Type B pancreatic cell (in vitro differentiated cells): ENCODE measurements around the gene GDPD5. TPM values are rescaled to one million over a fixed set of nuclear protein-coding genes. Genes with fewer than 3 reads are reported as not detected.

Source experiments
- DNase-seq: peaks from one replicate; pipeline ENCODE4 v3.0.0; 2021; ENCODE audit warnings: mixed read lengths; ENCODE audit not compliant: unreplicated experiment; ENCODE audit errors: extremely low spot score
- H3K27ac Mint-ChIP-seq: 2 replicates; pipeline ENCODE4 v1.8.0; 2021; ENCODE audit warnings: mild to moderate bottlenecking, mixed read lengths
- H3K27me3 Mint-ChIP-seq: 2 replicates; pipeline ENCODE4 v1.8.0; 2021; ENCODE audit warnings: mixed read lengths
- H3K36me3 Mint-ChIP-seq: 2 replicates; pipeline ENCODE4 v1.8.0; 2021; ENCODE audit warnings: mixed read lengths
- H3K4me1 Mint-ChIP-seq: one replicate; pipeline ENCODE4 v1.8.0; 2021; ENCODE audit warnings: mixed read lengths; ENCODE audit not compliant: unreplicated experiment
- H3K4me3 Mint-ChIP-seq: 2 replicates; pipeline ENCODE4 v1.8.0; 2021; ENCODE audit warnings: mild to moderate bottlenecking, mixed read lengths
- H3K9me3 Mint-ChIP-seq: 2 replicates; pipeline ENCODE4 v1.8.0; 2021; ENCODE audit warnings: mixed read lengths
- CTCF ChIP-seq: fragments of 200-600 bp; sonication (generic); conservative IDR thresholded peaks from 2 replicates; pipeline ENCODE4 v1.5.0; 2021; ENCODE audit warnings: antibody characterized with exemption, mild to moderate bottlenecking
- total RNA-seq: library from RNA; stranded (reverse); gene quantifications from 2 replicates; pipeline ENCODE4 v1.2.1, GENCODE V29; 2021; ENCODE audit warnings: low replicate concordance

GDPD5 gene
- total RNA-seq, 1 donor from 2014 or later: 11.3 TPM

- H3K36me3 Mint-ChIP-seq: peaks cover 7% of the 10 kb centered on the region
- peaks cover 7% of the 10 kb centered on the region for H3K9me3 Mint-ChIP-seq
- H3K27ac Mint-ChIP-seq: peak overlapping the region; percentile 77
- peaks cover 63% of the 10 kb centered on the region for H3K27me3 Mint-ChIP-seq
- DNase-seq: no peak
- H3K4me3 Mint-ChIP-seq: peak overlapping the region; percentile 88
- H3K4me1 Mint-ChIP-seq: peaks cover 6% of the 10 kb centered on the region
- TF ChIP-seq CTCF: no peak
These were observed 94.8 kb downstream of the GDPD5 start for GRCh38 chr11:75430714-75431532.

GRCh38 chr11:75429902-75430713, 95.6 kb downstream of the GDPD5 start:
- peaks cover 7% of the 10 kb centered on the region for H3K36me3 Mint-ChIP-seq
- peaks cover 6% of the 10 kb centered on the region for H3K4me1 Mint-ChIP-seq
- H3K9me3 Mint-ChIP-seq: peaks cover 7% of the 10 kb centered on the region
- H3K4me3 Mint-ChIP-seq: peak overlapping the region; percentile 88
- peak overlapping the region; percentile 77 for H3K27ac Mint-ChIP-seq
- peak; percentile 84 for DNase-seq
- peak; percentile 33 for TF ChIP-seq CTCF
- H3K27me3 Mint-ChIP-seq: peaks cover 63% of the 10 kb centered on the region

- H3K4me1 Mint-ChIP-seq: peaks cover 10% of the 10 kb centered on the region
- H3K36me3 Mint-ChIP-seq: peaks cover 10% of the 10 kb centered on the region
- H3K27ac Mint-ChIP-seq: peak overlapping the region; percentile 65
- H3K4me3 Mint-ChIP-seq: peak overlapping the region; percentile 80
- no peak for DNase-seq
- peaks cover 7% of the 10 kb centered on the region for H3K9me3 Mint-ChIP-seq
- TF ChIP-seq CTCF: no peak
- peaks cover 60% of the 10 kb centered on the region for H3K27me3 Mint-ChIP-seq
These were observed 96.2 kb downstream of the GDPD5 start for GRCh38 chr11:75429641-75429901.

- TF ChIP-seq CTCF: no peak
- Mint-ChIP-seq H3K27ac (peak overlapping the region; percentile 65), H3K36me3 (peaks cover 14% of the 10 kb centered on the region), H3K4me1 (peaks cover 14% of the 10 kb centered on the region), H3K9me3 (peaks cover 7% of the 10 kb centered on the region), H3K4me3 (peak overlapping the region; percentile 80), H3K27me3 (peaks cover 57% of the 10 kb centered on the region)
- no peak for DNase-seq
These were observed 96.6 kb downstream of the GDPD5 start for GRCh38 chr11:75428989-75429640.

- H3K4me1 Mint-ChIP-seq: peaks cover 14% of the 10 kb centered on the region
- peaks cover 14% of the 10 kb centered on the region for H3K36me3 Mint-ChIP-seq
- H3K9me3 Mint-ChIP-seq: peaks cover 7% of the 10 kb centered on the region
- no peak for DNase-seq
- peaks cover 52% of the 10 kb centered on the region for H3K27me3 Mint-ChIP-seq
- TF ChIP-seq CTCF: no peak
- peak overlapping the region; percentile 72 for H3K4me3 Mint-ChIP-seq
- H3K27ac Mint-ChIP-seq: no peak overlapping the region
These were observed 97.4 kb downstream of the GDPD5 start for GRCh38 chr11:75428281-75428724.
